ENCODE data around the gene APOBEC3G. TPM values are rescaled to one million over a fixed set of nuclear protein-coding genes. Genes with fewer than 3 reads are reported as not detected.

The APOBEC3G gene
- 7.0 and 12.7 TPM in 2 replicates for total RNA-seq

DNA sequence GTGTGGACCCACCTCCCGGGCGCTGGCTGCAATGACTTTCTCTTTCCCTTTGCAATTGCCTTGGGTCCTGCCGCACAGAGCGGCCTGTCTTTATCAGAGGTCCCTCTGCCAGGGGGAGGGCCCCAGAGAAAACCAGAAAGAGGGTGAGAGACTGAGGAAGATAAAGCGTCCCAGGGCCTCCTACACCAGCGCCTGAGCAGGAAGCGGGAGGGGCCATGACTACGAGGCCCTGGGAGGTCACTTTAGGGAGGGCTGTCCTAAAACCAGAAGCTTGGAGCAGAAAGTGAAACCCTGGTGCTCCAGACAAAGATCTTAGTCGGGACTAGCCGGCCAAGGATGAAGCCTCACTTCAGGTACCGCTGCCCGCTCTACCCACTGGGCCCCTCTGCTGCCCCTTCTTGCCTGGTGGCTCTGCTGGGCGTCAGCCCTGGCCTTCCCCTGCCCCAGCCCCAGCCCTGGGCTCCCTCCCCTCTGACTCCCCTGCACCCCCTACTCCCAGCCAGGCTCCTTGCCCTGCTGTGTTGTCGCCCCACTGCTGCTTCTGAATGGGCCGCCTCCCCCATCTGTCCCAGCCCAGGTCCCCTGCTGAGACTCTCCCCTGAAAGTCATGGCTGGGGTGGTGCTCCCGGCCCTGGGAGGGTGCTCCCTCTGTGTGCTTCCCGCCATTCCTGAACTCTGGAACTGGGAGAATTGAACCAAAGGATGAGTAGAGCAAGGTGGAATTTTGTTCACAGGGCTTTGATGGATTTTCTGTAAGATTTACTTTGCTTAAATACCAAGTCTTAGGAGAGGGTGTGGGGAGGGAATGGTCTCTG lies at the start of gene APOBEC3G:
TSS of gene APOBEC3G (plus strand) at position 250 of the 815 bp plus-strand sequence. CDS start at position 337, 87 bp downstream.

DNA sequence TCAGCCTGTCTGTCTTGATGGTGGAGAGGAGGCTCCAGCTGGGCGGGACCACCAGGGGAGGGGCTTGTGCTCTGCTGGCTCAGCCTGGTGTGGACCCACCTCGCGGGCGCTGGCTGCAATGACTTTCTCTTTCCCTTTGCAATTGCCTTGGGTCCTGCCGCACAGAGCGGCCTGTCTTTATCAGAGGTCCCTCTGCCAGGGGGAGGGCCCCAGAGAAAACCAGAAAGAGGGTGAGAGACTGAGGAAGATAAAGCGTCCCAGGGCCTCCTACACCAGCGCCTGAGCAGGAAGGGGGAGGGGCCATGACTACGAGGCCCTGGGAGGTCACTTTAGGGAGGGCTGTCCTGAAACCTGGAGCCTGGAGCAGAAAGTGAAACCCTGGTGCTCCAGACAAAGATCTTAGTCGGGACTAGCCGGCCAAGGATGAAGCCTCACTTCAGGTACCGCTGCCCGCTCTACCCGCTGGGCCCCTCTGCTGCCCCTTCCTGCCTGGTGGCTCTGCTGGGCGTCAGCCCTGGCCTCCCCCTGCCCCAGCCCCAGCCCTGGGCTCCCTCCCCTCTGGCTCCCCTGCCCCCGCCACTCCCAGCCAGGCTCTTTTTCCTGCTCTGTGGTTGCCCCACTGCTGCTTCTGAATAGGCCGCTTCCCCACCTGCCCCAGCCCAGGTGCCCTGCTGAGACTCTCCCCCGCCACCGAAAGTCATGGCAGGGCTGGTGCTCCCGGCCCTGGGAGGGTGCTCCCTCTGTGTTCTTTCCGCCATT lies 36.4 kb upstream of the APOBEC3G start, which contains the start of gene APOBEC3F:
TSS of gene APOBEC3F (plus strand) at position 327 of the 759 bp plus-strand sequence. CDS start at position 424, 97 bp downstream.

DNA sequence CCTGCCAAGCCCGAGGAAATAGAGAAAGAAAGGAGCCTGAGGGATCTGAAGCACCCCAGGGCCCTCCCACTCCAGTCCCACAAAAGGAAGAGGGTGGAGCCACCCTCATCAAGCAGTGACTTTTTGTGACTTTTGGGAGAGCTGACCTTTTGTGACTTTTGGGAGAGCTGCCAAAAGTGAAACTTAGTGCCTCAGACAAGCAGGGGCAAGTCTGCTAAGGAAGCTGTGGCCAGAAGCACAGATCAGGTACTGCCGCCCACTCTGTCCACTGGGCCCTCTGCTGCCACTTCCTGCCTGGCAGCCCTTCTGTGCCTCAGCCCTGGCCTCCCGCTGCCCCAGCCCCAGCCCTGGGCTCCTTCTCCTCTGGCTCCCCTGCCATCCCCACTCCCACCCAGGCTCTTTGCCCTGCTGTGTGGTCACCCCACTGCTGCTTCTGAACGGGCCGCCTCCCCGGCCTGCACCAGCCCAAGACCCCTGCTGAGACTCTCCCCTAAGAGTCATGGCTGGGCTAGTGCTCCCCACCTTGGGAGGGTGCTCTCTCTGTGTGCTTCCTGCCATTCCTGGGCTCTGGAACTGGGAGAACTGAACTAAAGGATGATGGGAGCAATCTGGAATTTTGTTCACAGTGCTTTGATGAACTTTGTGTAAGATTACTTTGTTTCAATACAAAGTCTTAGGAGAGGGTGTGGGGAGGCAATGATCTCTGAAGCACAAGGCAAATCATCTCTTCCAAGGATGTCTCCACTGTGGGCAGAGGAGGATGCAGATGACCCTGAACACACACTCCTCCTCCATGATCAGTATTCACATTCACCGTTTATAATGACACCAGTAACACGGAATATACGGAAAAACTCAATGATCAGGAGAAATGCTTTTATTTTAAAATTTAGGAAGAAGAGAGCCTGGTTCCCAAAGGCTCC lies 20.3 kb downstream of the APOBEC3G start, which contains the start of gene APOBEC3H:
TSS of gene APOBEC3H (plus strand) at position 147 of the 923 bp plus-strand sequence. CDS start 3,035 bp downstream, outside the sequence.

Small RNA genes lying within 50 kb of the gene (small RNA-seq; reads per million reads assigned to genes)
- gene AL022318.2 (ENCODE audit: low replicate concordance): not detected
- gene COX5BP7 (ENCODE audit: low replicate concordance): not detected

Other genes starting within 250 kb of the APOBEC3G start
- gene NPTXR, start 233.2 kb upstream of the APOBEC3G start, total RNA-seq: 1.9 and 2.4 TPM in 2 replicates
- gene CBX6, start 205.1 kb upstream of the APOBEC3G start, total RNA-seq: 30.9 and 70.6 TPM in 2 replicates
- gene APOBEC3A, start 119.7 kb upstream of the APOBEC3G start, total RNA-seq: not detected in 2 replicates
- 0.44 and 8.6 TPM in 2 replicates for gene APOBEC3B, start 94.9 kb upstream of the APOBEC3G start, total RNA-seq
- 11.6 and 15.9 TPM in 2 replicates for gene APOBEC3C, start 63.0 kb upstream of the APOBEC3G start, total RNA-seq
- 2.0 and 3.3 TPM in 2 replicates for gene APOBEC3D, start 56.1 kb upstream of the APOBEC3G start, total RNA-seq
- gene APOBEC3F, start 36.4 kb upstream of the APOBEC3G start, total RNA-seq: 2.0 and 2.6 TPM in 2 replicates
- not detected in 2 replicates for gene APOBEC3H, start 20.0 kb downstream of the APOBEC3G start, total RNA-seq
- 2.9 and 5.0 TPM in 2 replicates for gene CBX7, start 75.4 kb downstream of the APOBEC3G start, total RNA-seq
- gene PDGFB, start 167.7 kb downstream of the APOBEC3G start, total RNA-seq: 2.6 and 5.0 TPM in 2 replicates
- gene RPL3, start 242.3 kb downstream of the APOBEC3G start, total RNA-seq: 1,201 and 3,695 TPM in 2 replicates